ENCODE data around the gene GSPT1. TPM values are rescaled to one million over a fixed set of nuclear protein-coding genes. Genes with fewer than 3 reads are reported as not detected.

GSPT1 gene
- total and polyA plus RNA-seq, 9 of the 15 experiments (the other 6 are each of a cell fraction or from before 2014, with no cell fraction given), result 63.8 to 269 (median 148) TPM

GRCh38 chr16:11915114-11915643 is 577 bp downstream of the GSPT1 start (continued):
- TF ChIP-seq ZBTB12 (CRISPR knock-in tag; IDR thresholded peaks at IDR 0.05) (no peak), ZNF518B (CRISPR knock-in tag; IDR thresholded peaks at IDR 0.05) (no peak), ZBTB7A (IDR thresholded peaks at IDR 0.05; ENCODE audit: borderline replicate concordance, control insufficient read depth, low read depth, low read length) (peak; percentile 64; the same call in 1 of the 2 replicates), HSF4 (CRISPR knock-in tag; IDR thresholded peaks at IDR 0.05; ENCODE audit: borderline replicate concordance) (no peak)

All from K562 (cell line).